ENCODE data around the gene PHC3. TPM values are rescaled to one million over a fixed set of nuclear protein-coding genes. Genes with fewer than 3 reads are reported as not detected.

Gene PHC3
- total and polyA plus RNA-seq, 2 of the 13 experiments (the other 11 are each of a cell fraction or from before 2014, with no cell fraction given) = 24.1 to 49.0 TPM

GRCh38 chr3:170180908-170181885, at the start of gene PHC3 (continued):
- TF ChIP-seq ARNT2 (CRISPR knock-in tag; IDR thresholded peaks at IDR 0.05; ENCODE audit: low read depth) (0 out of 2 replicates have a peak, but pooled peaks have one; percentile 27), ZBTB38 (CRISPR knock-in tag; IDR thresholded peaks at IDR 0.05) (no peak; the same call in 1 of the 2 replicates), ZNF275 (CRISPR knock-in tag; IDR thresholded peaks at IDR 0.05; ENCODE audit: borderline replicate concordance) (peak; percentile 70; the same call in 1 of the 2 replicates), ZNF883 (CRISPR knock-in tag; IDR thresholded peaks at IDR 0.05; ENCODE audit: not compliant biosample characterization) (peak; percentile 65), HMGA1 (CRISPR knock-in tag; conservative IDR thresholded peaks at IDR 0.05) (no peak), ZNF512 (CRISPR knock-in tag; IDR thresholded peaks at IDR 0.05) (no peak), GMEB2 (CRISPR knock-in tag; IDR thresholded peaks at IDR 0.05; ENCODE audit: low read depth) (no peak), ZNF260 (CRISPR knock-in tag; IDR thresholded peaks at IDR 0.05; ENCODE audit: borderline replicate concordance, low read depth) (no peak), ZNF616 (CRISPR knock-in tag; IDR thresholded peaks at IDR 0.05; ENCODE audit: low read depth) (no peak), SP1 (IDR thresholded peaks at IDR 0.05) (no peak), SP1 (CRISPR knock-in tag; IDR thresholded peaks at IDR 0.05) (no peak), DPF2 (CRISPR knock-in tag; IDR thresholded peaks at IDR 0.05; ENCODE audit: borderline replicate concordance, low read depth) (no peak), ETV6 (CRISPR knock-in tag; conservative IDR thresholded peaks at IDR 0.05) (no peak), TBX2 (CRISPR knock-in tag; IDR thresholded peaks at IDR 0.05; ENCODE audit: borderline replicate concordance) (peak; percentile 62; the same call in 1 of the 2 replicates), ZSCAN21 (CRISPR knock-in tag; IDR thresholded peaks at IDR 0.05; ENCODE audit: borderline replicate concordance) (no peak; the same call in 1 of the 2 replicates), ZNF354B (CRISPR knock-in tag; IDR thresholded peaks at IDR 0.05) (no peak), ZNF709 (CRISPR knock-in tag; IDR thresholded peaks at IDR 0.05) (no peak), HDAC2 (CRISPR knock-in tag; IDR thresholded peaks at IDR 0.05) (0 out of 2 replicates have a peak, but pooled peaks have one; percentile 27), ZNF503 (CRISPR knock-in tag; IDR thresholded peaks at IDR 0.05) (no peak), ZNF451 (CRISPR knock-in tag; IDR thresholded peaks at IDR 0.05) (no peak), NFIB (CRISPR knock-in tag; IDR thresholded peaks at IDR 0.05; ENCODE audit: borderline replicate concordance) (no peak), FOXA3 (CRISPR knock-in tag; IDR thresholded peaks at IDR 0.05) (no peak), NONO (IDR thresholded peaks at IDR 0.05) (no peak), NONO (CRISPR knock-in tag; conservative IDR thresholded peaks at IDR 0.05) (peak; percentile 23; the same call in 1 of the 2 replicates)
